ENCODE measurements around the gene PTBP2.

The PTBP2 gene

DNA sequence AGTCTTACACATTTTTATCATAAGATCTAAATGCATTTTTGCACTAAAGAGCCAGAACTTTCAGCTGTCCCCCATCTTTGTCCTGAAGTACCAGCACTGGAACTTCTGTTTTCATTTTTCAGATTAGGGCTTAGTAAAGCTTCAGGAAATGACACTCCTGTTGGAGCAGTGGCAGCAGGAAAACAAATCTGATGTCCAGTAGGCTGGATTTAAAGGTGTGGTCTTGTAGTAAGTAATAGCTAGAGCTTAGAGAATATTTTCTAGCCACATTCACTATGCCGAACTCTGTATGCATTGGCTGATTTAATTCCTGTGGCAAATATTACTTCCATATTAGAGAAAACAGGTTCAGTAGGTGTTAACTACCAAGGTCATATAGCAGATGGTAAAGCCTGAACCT is 103.6 kb downstream of the PTBP2 start:
- no peak for DNase-seq (ENCODE audit: low spot score)

DNA sequence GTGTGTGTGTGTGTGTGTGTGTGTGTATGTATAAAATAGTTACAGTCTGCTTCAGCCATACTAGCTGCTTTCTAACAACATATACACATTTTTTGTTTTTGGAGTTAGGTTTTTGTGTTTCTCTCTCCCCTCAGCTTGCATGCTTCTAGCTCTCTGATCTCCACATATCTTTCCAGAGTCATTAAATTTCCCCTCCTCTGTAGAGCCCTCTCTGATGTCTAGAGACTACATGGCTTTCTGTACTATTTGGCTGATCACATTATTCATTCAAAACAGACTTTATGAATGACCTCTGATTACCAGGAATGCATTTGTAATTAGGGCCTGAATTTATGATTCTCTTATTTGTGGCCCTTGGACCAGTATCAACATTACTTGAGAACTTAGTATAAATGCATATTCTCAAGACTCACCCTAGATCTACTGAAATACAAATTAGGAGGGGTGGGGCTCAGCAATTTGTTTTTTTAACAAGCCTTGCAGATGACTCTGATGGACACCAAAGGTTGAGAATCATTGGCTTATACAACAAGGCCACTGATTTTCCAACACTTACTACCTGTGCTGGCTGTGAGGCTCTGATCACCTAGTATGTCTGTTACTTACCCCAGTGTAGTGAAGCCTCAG is 104.5 kb downstream of the PTBP2 start:
- no peak for DNase-seq (ENCODE audit: low spot score)

DNA sequence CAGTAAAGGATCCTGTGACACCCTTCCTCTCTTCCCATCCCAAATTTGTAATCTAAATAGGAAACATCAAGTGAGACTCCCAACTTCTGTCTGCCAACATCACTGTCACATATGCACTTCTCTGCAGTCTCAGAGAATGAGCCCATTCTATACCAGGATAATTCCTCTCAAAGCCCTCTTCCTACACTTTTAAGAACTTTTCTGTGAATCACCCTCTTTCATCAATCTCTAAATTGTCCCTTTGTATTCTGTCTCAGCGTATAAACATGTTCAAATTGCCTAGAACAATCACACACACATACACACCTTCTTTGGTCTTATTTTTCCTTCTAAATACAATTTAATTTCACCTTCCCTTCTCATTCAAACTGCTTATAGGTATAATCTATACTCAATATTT is 111.8 kb downstream of the PTBP2 start:
- no peak for DNase-seq (ENCODE audit: low spot score)

DNA sequence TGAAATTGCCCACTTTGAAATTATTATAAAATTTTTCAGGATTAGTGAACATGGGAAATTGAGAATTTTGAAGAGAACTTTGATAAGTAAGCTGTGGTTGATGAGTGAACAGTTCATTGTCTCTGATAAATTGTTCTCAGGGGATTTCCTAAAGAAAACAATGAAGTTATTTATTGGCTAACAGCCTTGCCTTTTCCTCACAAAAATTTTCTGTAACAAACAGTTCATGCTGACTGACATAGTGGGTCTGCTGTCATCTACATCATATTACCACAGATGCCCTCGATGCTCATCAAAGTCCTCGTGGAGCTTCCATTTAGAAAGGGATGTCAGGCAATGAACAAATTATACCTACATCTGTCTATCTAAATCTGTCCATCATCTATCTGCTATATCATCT is 113.4 kb downstream of the PTBP2 start:
- DNase-seq (ENCODE audit: low spot score): no peak

DNA sequence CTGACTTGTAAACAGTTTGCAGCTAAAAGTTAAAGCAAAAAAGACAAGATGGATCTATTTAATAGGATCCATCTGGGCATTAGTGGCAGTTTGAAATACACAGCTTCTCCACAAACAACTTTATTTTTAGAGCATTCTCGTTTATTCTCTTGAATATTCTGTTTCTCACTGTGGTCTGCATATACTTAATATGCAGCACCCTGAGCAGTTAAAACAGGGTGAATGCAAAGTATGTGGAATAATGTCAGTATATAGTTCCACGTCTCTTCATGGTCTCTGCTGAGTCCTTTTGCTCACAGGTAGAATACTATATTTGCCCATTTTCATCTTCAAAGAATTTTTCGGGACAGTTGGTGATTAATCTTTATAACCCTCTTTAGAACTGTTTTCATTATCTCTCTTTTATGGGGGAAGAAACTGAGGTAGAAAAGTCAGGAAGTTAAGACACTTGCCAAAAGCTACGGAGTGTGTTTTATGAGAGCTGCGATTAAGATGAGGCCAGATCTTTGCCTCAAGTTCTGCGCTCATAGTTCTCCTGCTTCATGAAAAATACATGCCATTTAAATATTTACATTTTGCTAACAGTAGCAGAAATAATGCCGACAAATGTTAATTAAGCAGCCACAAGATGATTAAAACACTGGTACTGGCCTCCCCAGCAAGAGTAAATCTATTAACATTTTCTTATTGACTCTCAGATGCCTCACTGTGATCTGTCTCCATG is 115.6 kb downstream of the PTBP2 start:
- DNase-seq (ENCODE audit: low spot score): no peak

DNA sequence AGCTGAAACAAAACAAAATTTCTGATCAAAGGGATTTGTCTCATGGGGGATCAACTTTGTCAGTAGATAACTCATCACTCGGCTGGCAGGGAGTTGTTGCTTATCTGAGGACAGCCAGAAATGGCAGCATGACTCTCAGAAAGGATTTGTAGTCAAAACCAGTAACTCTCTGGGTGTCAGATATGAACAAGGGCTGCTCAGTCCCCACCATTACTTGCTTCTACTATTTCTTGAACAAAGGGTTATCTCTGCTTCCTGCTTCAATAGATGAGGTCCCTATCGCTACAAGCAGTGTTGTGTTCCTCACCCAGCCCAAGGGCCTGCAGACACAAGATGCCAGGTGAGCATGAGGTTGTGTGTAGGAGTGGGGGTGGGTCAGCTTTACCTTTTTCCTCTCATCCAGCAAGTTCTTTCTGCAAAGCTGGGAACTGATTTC is 116.2 kb downstream of the PTBP2 start:
- no peak for DNase-seq (ENCODE audit: low spot score)

DNA sequence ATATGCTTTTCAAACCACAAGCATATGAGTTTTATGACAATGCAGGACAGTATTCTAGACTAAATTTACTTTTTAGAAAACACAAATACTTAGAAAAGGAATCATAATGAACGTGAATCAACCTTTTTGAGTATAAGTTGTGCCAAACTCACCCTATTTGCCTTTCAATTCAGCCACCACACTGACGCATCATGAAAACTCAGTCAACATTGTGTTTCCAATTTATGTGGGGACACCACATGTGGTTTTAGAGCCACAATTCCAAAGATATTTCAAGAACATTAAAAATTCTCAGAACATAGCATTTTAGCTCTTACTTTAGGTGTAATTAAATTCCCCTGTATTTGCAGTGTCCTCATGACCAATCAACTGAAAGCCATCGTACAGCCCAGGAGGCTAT is 118.8 kb downstream of the PTBP2 start:
- DNase-seq (ENCODE audit: low spot score): no peak

DNA sequence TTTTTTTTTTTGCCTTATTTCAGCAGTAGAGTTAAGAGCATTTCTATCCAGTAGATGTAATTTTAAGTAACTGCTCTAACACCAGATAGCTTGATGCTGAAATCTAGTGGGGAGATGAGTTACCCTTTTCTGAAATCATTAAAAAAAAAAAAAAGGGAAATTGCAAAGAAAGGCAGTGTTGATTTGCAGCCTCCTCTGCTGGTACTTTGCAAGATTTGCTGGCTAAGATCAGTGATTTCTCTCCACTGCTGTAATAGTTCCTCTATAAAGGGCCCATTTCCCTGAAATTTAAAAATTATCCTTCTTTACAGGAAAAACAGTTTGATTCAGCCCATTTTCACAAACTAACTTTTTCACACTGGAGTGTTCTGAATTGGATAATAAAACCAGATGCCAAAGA is 120.6 kb downstream of the PTBP2 start:
- no peak for DNase-seq (ENCODE audit: low spot score)

DNA sequence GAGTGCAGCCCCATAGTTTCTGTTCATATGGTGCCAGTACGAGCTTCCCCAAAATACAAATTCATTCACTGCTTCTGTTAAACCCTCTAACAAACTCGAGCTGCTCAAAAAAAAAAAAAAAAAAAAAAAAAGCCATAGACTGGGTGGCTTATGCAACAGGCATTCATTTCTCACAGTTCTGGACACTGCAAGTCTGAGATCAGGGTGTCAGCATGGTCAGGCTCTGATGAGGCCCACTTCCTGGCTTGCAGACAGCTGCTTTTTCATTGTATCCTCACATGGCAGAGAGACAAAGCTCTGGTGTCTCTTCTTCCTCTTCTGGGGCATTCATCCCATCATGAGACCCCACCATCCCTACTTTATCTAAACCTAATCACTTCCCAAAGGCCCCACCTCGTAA is 121.6 kb downstream of the PTBP2 start:
- DNase-seq (ENCODE audit: low spot score): no peak

DNA sequence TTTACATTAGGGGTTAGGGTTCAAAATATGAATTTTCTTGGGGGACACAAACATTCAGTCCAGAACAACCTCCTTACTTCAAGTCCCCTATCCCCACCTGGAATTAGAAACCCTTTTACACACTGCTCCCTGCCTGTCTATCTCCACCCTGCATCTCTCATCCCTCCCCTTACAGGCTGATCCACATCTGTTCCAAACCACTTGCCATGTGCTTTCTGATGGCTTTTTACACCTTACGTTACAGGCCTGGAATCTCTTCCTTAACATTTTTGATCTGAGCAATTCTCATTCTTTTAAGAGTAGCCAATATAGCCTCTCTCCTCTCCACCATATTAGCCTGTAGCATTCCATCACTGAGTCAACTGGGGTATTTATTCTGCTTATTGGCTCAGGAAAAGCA is 122.0 kb downstream of the PTBP2 start:
- no peak for DNase-seq (ENCODE audit: low spot score)

DNA sequence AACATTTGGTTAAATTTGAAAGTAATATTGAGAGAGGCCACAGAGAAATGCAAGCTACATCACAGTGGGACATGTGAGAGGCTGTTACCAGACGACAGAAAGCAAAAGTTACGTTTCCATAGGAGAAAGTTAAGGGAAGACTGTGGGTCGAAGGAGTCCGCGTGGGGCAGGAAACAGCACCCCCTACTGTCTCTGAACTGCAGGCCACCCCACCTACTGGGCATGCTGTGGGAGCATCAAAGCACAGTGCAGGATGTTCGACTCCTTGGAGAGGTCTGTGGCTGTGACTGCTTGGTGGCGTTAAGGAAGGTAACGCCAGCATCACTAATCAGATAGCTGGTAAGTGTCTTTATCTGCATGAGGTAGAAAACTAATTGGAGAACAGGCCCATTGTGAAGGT is 123.9 kb downstream of the PTBP2 start:
- DNase-seq (ENCODE audit: low spot score): peak; percentile 22

DNA sequence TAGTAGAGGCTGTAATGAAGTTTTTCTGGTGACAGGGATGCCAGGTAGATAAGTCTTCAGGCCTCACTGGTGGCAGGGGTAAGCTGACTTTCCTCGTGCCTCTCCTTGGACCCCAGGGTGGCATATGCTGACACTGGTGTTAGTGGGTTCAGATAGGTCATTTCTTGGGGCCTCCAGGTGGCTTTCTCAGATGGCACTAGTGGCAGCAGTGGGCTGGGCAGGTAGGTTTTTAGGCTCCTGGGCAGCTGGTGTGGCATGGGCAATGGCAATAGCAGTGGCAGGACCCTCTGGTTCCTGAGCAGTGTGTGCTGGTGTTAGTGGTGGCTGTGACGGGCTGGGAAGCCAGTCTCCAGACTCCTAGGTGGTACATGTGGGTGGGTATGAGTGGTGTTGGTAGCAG is 140.3 kb downstream of the PTBP2 start:
- no peak for DNase-seq (ENCODE audit: low spot score)

DNA sequence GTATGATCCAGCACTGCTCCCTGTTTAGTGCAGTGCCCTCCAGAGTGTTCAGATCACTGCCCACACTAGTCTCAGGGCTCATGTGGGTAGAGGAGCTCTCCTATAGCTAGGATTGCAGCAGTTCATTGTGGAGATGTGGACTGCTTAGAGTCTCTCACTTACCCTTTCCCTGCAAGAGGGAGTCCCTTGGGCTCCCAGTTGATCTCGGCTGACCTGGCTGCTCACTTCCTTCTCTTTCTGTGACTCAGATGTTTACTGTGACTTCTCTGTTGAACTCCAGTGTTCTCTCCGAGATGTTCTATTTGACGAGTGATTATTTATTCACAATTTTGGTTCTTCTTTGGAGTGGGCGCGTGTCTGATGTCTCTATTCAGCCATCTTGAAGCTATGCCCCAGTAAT is 141.9 kb downstream of the PTBP2 start:
- DNase-seq (ENCODE audit: low spot score): no peak
